T-helper 22 cell (primary cell): ENCODE measurements around the gene GGA3.
"Not testable (repeated sequence)": the region's sequence is repeated elsewhere in the genome, so short reads cannot be mapped to it uniquely, and the experiment has no call there.

Source experiments
- DNase-seq: peaks from one replicate; pipeline ENCODE4 v3.0.0-alpha.2; 2020; ENCODE audit warnings: low read depth

The GGA3 gene

DNA sequence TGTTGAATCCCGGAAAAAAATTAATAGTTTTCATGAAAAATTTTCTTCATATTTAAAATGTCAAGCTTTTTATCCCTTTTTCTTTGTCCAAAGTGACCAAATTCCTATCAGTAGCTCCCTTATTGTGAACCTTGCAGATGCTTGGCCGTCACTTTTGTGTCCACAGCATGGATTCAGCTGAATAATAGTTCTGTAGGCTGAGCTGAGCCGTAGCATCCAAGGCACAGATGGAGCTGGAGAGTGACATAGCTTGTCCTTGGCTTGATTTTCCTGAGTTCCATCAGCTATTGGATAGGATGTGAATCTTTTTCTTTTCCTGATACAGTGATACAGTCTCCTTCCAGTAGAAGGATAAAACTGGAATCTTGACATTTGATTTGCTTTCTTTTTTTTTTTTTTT lies 52.3 kb downstream of the GGA3 start:
- no peak for DNase-seq

GRCh38 chr17:75208161-75208560 lies 53.2 kb downstream of the GGA3 start:
- no peak for DNase-seq

DNA sequence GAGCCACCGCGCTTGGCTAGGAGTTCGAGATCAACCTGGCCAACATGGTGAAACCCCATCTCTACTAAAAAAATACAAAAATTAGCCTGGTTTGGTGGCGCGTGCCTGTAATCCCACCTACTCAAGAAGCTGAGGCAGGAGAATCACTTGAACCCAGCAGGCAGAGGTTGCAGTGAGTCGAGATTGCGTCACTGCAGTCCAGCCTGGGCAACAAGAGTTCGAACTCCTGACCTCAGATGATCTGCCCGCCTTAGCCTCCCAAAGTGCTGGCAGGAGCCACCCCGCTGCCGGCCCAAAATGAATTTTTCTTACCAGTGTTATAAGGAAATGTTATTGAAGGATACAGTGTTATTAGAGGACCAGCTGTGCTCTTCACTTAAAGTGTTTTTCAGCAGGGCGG lies 53.6 kb downstream of the GGA3 start:
- no peak for DNase-seq

DNA sequence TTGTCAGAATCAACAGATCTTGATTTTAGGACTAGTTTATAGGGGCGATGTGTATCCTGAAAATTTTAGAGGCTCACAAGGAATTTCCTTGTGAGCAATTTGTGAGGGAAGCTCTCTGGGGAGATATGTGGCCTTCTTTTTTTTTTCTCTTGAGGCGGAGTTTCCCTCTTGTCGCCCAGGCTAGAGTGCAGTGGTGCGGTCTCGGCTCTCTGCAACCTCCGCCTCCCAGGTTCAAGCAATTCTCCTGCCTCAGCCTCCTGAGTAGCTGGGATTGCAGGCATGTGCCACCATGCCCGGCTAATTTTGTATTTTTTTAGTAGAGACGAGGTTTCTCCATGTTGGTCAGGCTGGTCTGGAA lies 54.4 kb downstream of the GGA3 start:
- DNase-seq = not testable (repeated sequence)

DNA sequence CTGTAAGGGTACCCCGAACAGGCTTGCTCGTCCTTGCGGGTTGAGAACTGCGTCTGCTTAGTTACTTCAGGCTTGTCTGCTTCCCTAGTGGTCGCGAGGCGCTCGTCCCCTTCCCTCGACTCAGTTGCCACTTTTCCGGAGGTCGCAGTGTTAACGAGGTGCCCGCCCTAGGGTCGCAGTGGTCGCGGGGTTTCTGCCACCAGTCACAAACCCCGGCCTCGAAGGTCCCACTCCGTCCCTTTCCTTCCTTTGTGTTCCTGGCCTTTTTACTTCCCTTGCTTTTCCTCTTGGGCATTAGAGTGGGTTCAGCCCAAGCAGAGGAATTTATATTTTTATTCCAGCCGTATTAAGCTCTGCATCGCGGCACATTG lies 55.6 kb downstream of the GGA3 start:
- no peak for DNase-seq

DNA sequence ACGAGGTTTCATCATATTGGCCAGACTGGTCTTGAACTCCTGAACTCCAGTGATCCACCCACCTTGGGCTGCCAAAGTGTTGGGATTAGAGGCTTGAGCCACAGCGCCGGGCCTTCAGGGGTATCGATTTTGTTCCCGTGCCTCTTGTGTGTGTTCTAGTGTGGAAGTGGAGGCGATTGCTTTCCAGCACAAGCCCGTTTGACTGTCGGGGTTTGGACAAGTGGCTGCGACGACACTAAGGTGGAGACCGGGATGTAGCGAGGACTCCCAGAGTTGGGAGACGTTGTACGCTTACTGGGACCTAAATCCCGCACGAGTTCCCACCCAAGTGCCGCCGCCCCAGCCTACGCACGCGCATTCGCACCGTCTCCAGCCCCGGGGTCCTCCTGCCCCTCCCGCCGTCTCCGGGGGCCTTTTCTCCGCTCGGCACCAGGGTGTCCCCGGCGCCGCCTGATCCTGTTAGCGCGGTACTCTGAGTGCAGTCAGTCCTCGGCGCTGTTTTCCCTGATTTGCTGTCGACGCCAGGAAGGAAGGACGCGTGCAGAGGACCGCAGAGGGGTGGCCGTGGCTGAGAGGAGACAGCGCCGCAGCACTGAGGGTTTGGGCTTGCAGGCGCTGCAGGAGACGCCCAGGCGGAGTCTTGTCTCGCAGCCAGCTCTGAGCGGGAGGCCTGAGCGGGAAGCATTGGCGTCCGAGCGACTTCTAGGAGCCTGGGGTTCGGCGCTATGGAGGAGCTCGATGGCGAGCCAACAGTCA lies 56.2 kb downstream of the GGA3 start, which contains the start of gene NUP85:
NUP85 (plus strand) TSS at position 643 of the 756 bp plus-strand sequence; CDS start at position 726, 83 bp downstream.
- peak; percentile 84 for DNase-seq

DNA sequence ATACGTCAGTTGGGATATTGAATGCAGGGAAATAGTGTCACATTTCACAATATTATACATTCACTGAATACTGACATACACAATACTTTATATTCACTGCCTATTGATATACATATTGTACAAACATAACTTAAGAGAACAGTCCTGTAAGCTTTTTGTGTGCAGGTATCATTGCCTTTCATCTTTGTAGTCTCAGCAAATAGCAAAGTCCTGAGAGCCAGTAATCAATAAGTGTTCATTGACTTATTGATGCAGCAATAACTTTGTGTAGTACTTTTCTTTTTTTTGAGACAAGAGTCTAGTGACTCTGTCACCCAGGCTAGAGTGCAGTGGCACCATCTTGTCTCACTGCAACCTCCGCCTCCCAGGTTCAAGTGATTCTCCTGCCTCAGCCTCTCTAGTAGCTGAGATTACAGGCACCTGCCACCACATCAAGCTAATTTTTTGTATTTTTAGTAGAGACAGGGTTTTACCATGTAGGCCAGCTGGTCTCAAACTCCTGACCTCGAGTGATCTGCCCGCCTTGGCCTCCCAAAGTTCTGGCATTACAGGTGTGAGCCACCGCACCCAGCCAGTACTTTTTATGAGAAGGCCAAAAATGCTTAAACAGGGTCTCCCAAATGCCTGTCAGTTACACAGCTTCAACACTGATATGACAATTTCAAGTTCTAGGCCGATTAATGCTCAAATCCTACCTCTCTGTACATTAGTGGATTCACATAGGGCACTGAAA lies 61.4 kb downstream of the GGA3 start:
- no peak for DNase-seq

- DNase-seq = no peak
These were observed 66.5 kb downstream of the GGA3 start for GRCh38 chr17:75194879-75195278.

GRCh38 chr17:75191584-75191983 lies 69.8 kb downstream of the GGA3 start:
- no peak for DNase-seq

DNA sequence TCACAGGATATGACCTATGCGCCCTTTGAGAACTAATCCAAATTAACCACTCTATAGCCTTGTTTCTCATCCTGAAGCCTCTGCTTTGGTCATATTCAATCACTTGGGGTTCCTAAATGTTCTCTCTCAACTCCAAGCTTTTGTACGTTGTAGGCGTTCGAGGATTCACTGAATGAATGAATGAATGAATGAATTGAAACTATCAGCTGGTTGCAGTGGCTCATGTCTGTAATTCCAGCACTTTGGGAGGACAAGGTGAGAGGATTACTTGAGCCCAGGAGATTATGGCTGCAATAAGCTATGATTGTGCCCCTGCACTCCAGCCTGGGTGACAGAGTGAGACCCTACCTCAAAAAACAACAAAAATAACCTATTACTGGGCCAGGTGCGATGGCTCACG lies 72.8 kb downstream of the GGA3 start:
- DNase-seq = no peak
